Ovary (tissue), 9 donors: Measurements from ENCODE around the gene SHISA4. TPM values are rescaled to one million over a fixed set of nuclear protein-coding genes. Genes with fewer than 3 reads are reported as not detected.

ENCODE experiments used
- DNase-seq, 5 donors: peaks; one replicate each; pipeline ENCODE4 v3.0.0-alpha.2; 2019 to 2020
- H3K27ac ChIP-seq, 2 donors: fragments of 200-600 bp; one replicate each; pipeline versions ENCODE4 v1.5.1 to v1.8.0; 2019 to 2022
- H3K27me3 ChIP-seq: fragments of 200-600 bp; one replicate; pipeline ENCODE4 v1.8.0; 2022
- H3K36me3 ChIP-seq: fragments of 200-600 bp; sonication (generic); one replicate; pipeline ENCODE4 v1.5.1; 2019
- H3K4me1 ChIP-seq: one replicate; pipeline ENCODE4 v1.8.1; 2013; ENCODE audit warnings: mild to moderate bottlenecking, moderate library complexity; ENCODE audit not compliant: insufficient read depth
- H3K4me3 ChIP-seq: fragments of 200-600 bp; sonication (generic); one replicate; pipeline ENCODE4 v1.5.1; 2017
- H3K9me3 ChIP-seq, 2 donors: fragments of 200-600 bp in 1 of 2; sonication (generic) in 1 of 2; one replicate each; pipeline versions ENCODE4 v1.5.1 to v1.8.1; 2013 to 2019; ENCODE audit warnings: mild to moderate bottlenecking in 1 of 2, moderate library complexity in 1 of 2
- CTCF ChIP-seq, 3 donors: fragments of 450-650 bp in 2 of 3; fragments of 200-600 bp in 1 of 3; IDR thresholded peaks; one replicate each; pipeline versions ENCODE4 v1.5.1 to v1.8.0; 2016 to 2022; ENCODE audit warnings: antibody characterized with exemption in 3 of 3, mild to moderate bottlenecking in 1 of 3
- EP300 ChIP-seq: sonication (generic); formaldehyde crosslinking; IDR thresholded peaks from one replicate; pipeline ENCODE4 v1.6.1; 2017; ENCODE audit warnings: antibody characterized with exemption
- POLR2A ChIP-seq: fragments of 450-650 bp; IDR thresholded peaks from one replicate; pipeline ENCODE4 v1.6.1; 2017; ENCODE audit warnings: antibody characterized with exemption, mild to moderate bottlenecking, moderate library complexity
- WGBS, 3 donors: extraction: QIAGEN DNeasy Blood & Tissue Kit in 1 of 3; methylation state at CpG; one replicate each; pipeline versions ENCODE4 v1.1.5 to v1.1.7; 2013 to 2017; 5-methylcytosine and 5-hydroxymethylcytosine counted together
- intact Hi-C, 4 donors: fragments of 100-400 bp; cut with DNase I; formaldehyde crosslinking; loops; one replicate each; pipeline versions ENCODE4 v1.11.0 to v1.15.1; 2022 to 2023
- polyA plus RNA-seq, 2 donors: library from polyadenylated mRNA; stranded (reverse); fragments of 200-250 nt in 1 of 2; fragments of 350-450 nt in 1 of 2; fragmentation: Illumina TruSeq in 1 of 2; extraction: RNeasy Lipid Tissue Mini Kit (QIAGEN cat#74804) in 1 of 2; gene quantifications; one replicate each; pipeline ENCODE4 v1.2.3, GENCODE V29; 2013 to 2014
- total RNA-seq, 7 donors: library from RNA; depleted of rRNA in 2 of 7; stranded (reverse); fragments of >200 nt in 2 of 7; fragmentation: NEBNext Ultra II Directional in 3 of 7; extraction: Animal tissue kit (Norgen Biotek cat#: 25700) in 3 of 7; gene quantifications; one replicate each; pipeline versions ENCODE4 v1.1.0 to v1.2.4, GENCODE V29; 2016 to 2023
- donor health status: DM: no; HTN: no; CAD: no; lungs with moderate emphysema.
- donor health status: DM: no; HTN: no; CAD: no.
- donor health status: Bipolar disorder and iron deficiency.
- donor health status: DM: yes; HTN: yes; CAD: no.
- donor health status: DM: no; HTN: no; CAD: no.
- donor health status: DM: yes; HTN: yes; CAD: no.

SHISA4 gene
- total and polyA plus RNA-seq, 9 donors, result 11.3 to 37.9 (median 26.4) TPM

- Histone ChIP-seq H3K9me3 (no peaks in the 10 kb centered on the region), H3K27ac (no peak overlapping the region), H3K36me3 (no peaks in the 10 kb centered on the region), H3K4me1 (peaks cover 28% of the 10 kb centered on the region), H3K27me3 (no peaks in the 10 kb centered on the region), H3K4me3 (no peak overlapping the region)
- TF ChIP-seq EP300 (no peak), POLR2A (no peak), CTCF (IDR thresholded peaks at IDR 0.05) (no peak)
- intact Hi-C loops, result no loop called here
- no peak for DNase-seq
- 90 to 97% (median 96%) methylated on average over 3 of the region's 3 CpGs for WGBS, 3 donors
Observed at GRCh38 chr1:201921952-201922558, 33.4 kb downstream of the SHISA4 start.

- TF ChIP-seq EP300 (no peak), POLR2A (no peak), CTCF (IDR thresholded peaks at IDR 0.05) (no peak)
- H3K27ac ChIP-seq, result no peak overlapping the region
- DNase-seq, result no peak
- WGBS, 3 donors, result 68 to 87% (median 84%) methylated on average over 2 of the region's 2 CpGs
- peaks cover 12% of the 10 kb centered on the region for H3K4me1 ChIP-seq
- H3K27me3 ChIP-seq, result no peaks in the 10 kb centered on the region
- no peak overlapping the region for H3K4me3 ChIP-seq
- H3K36me3 ChIP-seq, result no peaks in the 10 kb centered on the region
- intact Hi-C loops, result no loop called here
- H3K9me3 ChIP-seq, result no peaks in the 10 kb centered on the region
Observed at GRCh38 chr1:201925301-201925567, 36.5 kb downstream of the SHISA4 start.

- H3K4me1 ChIP-seq, result peaks cover 8% of the 10 kb centered on the region
- H3K27ac ChIP-seq, result peak overlapping the region in 1 of 2 donors; percentile 50
- H3K4me3 ChIP-seq, result no peak overlapping the region
- no peaks in the 10 kb centered on the region for H3K27me3 ChIP-seq
- no peak for DNase-seq
- H3K36me3 ChIP-seq, result no peaks in the 10 kb centered on the region
- intact Hi-C loops, result no loop called here
- no peaks in the 10 kb centered on the region for H3K9me3 ChIP-seq
- 35 to 40% (median 40%) methylated on average over 5 of the region's 5 CpGs for WGBS, 3 donors
- TF ChIP-seq CTCF (IDR thresholded peaks at IDR 0.05), result no peak
Observed at GRCh38 chr1:201925981-201926645, 37.4 kb downstream of the SHISA4 start.

- TF ChIP-seq POLR2A, result no peak
- no peak for TF ChIP-seq CTCF (IDR thresholded peaks at IDR 0.05)
- no peak for TF ChIP-seq EP300
- Histone ChIP-seq H3K4me3 (no peak overlapping the region), H3K4me1 (peaks cover 8% of the 10 kb centered on the region), H3K36me3 (no peaks in the 10 kb centered on the region), H3K27me3 (no peaks in the 10 kb centered on the region), H3K27ac (no peak overlapping the region), H3K9me3 (no peaks in the 10 kb centered on the region)
- intact Hi-C loops, result no loop called here
- WGBS, 3 donors, result 86 to 92% (median 90%) methylated on average over 3 of the region's 3 CpGs
- no peak for DNase-seq
Observed at GRCh38 chr1:201928266-201928665, 39.6 kb downstream of the SHISA4 start.
